HG03460 (cell line): ENCODE data around the gene HNF1B.
A peak's percentile ranks its signal among the peaks of the same experiment; 100 is the strongest.
"Not testable (repeated sequence)": the region's sequence is repeated elsewhere in the genome, so short reads cannot be mapped to it uniquely, and the experiment has no call there.

ENCODE experiments used
- ATAC-seq: cut with Tn5 transposase; IDR thresholded peaks from one replicate; pipeline ENCODE4 v1.9.1; 2021; ENCODE audit not compliant: unreplicated experiment

The HNF1B gene, protein sequence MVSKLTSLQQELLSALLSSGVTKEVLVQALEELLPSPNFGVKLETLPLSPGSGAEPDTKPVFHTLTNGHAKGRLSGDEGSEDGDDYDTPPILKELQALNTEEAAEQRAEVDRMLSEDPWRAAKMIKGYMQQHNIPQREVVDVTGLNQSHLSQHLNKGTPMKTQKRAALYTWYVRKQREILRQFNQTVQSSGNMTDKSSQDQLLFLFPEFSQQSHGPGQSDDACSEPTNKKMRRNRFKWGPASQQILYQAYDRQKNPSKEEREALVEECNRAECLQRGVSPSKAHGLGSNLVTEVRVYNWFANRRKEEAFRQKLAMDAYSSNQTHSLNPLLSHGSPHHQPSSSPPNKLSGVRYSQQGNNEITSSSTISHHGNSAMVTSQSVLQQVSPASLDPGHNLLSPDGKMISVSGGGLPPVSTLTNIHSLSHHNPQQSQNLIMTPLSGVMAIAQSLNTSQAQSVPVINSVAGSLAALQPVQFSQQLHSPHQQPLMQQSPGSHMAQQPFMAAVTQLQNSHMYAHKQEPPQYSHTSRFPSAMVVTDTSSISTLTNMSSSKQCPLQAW

GRCh38 chr17:37744961-37745800 is at the start of gene HNF1B:
Gene HNF1B (minus strand): TSS chr17:37745059. CDS start chr17:37744884, 175 bp downstream.
- ATAC-seq = peak; percentile 39

- no peak for ATAC-seq
These were observed 47.9 kb upstream of the HNF1B start for GRCh38 chr17:37792787-37793186.

DNA sequence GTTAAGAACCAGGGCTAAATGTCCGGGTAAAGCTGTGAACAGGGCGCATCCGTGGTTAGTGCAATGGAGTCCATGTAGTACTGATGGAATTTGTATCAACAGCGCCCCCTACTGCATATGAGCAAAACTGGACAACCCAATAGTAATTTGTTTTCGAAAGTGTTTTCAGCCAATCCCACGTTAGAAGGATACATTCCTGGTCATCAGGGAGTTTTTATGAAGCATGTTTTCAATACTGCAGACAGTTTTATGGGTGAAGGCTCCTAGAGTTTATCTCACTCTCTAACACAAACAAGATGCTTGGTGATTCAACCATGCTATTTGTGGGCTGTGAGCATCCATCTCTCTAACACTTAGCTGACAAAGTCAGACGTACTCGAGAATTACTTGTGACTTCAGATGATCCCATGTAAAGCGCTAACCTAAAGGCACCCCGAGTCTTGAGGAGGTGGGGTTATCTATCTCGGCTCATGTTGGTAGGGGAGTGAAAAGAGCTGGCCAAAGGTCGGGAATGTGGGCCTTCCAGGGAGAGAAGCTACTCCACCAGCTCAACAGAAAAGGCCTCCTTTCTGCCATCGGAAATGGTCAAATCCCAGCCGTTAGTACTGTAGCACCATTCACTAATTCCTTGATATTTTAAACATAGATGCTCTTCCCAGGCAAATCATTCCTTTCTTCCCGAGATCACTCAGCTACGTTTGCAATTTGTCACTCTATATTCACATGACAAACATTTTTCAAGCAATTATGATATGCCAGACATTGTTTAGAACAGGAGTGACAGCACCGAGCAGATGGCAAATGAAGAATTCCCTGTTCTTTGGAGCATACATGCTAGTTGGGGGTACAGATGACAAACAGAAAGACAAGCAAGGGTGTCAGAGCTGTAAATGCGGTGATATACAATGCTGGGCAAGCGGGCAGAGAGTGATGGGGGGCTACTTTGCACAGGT is 46.9 kb upstream of the HNF1B start:
- ATAC-seq = no peak

DNA sequence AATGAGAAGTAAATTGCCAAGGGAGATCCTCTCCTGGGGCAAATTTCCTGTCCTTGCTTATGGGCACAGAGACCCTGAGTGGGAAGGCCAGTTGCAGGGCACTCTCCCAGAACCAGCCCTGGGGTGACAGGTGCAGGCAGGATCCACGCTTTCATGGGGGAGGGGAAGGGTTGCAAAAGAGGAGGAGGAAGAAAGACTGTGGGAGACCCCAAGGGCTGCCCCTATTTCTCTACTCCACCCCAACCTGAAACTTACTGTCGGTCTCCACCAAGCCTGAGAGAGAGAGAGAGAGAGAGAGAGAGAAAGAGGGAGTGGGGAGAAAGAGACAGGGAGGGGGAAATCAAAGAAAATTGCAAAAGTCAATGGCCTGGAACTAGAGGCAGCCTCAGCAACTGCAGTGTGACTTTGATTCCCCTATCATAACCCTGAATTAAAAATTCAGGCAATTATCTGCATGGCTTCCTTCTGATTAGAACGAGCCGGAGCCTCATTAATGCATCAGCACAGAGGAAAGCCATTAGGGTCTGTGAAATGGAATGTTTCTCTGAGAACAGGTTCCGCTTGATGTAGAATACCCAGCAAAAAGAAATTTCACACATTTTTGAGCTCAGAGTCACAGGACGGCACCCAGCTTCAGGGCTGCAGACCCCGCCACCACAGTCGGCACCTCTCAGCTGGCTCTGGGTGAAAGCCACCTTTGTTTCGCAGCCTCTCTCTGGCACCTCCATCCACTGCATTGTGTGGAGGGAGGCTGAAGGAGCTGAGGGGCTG is 45.1 kb upstream of the HNF1B start:
- no peak for ATAC-seq

DNA sequence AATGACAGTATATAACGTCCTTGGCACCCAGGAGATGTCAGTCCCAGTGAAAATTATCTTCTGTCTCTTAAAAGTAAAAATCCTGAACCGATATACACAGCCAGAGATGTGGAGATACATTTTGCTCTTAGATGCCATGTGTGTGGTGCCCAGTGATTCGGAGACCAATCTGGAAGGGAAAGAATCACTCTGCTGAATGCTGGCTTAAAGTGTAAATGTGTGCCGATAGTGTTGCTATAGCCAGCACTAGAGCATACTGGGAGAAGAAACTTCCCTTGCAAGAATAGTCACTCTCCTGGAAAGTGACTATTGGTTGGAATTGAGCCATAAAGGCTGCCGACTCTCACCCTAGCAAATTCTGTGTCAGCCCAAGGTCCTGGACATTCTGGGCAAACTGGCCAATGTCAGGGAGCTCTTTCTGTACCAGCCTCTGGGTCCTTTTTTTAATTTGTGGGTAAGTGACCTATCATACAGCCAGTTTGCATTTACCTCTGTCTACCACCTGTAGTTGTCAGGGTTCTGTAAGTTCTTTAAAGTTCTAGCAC is 44.2 kb upstream of the HNF1B start:
- no peak for ATAC-seq

GRCh38 chr17:37788526-37788925 is 43.7 kb upstream of the HNF1B start:
- no peak for ATAC-seq

- no peak for ATAC-seq
These were observed 42.3 kb upstream of the HNF1B start for GRCh38 chr17:37787055-37787757.

GRCh38 chr17:37786481-37786880 is 41.6 kb upstream of the HNF1B start:
- no peak for ATAC-seq

GRCh38 chr17:37782460-37782859 is 37.6 kb upstream of the HNF1B start:
- not testable (repeated sequence) for ATAC-seq

DNA sequence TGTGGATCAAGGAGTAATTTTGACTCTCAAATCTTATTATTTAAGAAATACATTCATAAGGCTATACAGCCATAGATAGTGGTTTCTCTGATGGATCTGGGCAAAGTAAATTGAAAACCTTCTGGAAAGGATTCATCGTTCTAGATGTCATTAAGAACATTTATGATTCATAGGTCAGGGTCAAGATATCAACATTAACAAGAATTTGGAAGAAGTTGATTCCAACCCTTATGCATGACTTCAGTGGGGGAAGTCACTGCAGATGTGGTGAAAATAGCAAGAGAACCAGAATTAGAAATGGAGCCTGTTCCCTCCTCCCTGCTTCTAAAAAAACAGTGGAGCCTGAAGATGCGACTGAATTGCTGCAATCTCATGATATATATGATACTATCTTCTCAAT is 36.6 kb upstream of the HNF1B start:
- ATAC-seq = no peak

DNA sequence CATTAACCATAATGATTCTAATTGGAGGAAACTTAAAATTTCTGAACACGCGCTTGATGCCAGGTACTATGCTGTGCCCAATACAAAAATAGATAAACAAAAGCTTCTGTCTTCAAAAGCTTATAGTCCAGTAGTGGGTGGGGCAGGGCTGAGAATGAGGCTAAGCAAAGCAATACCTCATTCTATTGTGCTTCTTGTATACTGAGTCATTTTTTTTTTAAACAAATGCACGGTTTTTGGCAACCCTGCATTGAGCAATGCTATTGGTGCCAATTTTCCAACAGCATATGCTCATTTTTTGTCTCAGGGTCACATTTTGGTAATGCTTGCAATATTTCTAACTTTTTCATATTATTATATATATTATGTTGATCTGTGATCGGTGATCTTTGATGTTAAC is 34.7 kb upstream of the HNF1B start:
- ATAC-seq = no peak

DNA sequence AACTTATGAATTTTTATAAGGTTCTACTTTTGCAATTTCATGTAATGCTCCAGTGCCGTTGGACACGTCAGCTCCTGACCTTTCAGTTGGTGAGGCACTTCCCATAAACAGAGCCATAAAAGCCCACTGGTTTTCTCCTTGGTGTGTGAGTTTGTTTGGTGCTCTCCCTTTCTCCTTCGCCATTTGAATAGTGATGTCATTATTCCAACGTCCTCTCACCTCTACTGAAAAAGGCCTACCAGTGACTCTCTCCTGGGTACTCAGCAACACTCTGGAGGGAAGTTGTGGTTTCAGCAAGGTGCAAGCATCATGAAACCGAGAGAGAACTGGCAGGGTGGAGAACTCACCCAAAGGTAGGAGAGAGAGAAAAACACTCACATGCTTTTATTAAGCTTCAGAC is 29.6 kb upstream of the HNF1B start:
- ATAC-seq = peak; percentile 78

DNA sequence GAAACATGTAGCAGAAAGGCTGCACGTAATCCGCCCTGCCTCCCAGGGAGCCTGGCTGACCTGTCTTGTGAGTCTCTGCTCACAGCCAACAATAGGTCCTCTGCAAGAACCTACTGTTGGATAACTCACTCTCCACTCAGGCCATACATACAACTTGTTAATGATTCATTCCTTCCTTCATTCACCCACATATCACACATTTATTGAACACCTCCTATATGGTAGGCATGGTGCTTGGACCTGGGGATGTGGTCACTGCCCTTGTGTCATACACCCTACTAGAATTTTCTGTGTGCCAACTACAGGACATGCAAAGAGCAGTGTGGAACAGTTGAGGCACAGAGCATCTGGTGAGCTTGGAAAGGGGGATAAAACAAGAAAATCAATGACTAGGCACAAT is 28.1 kb upstream of the HNF1B start:
- no peak for ATAC-seq

- ATAC-seq = no peak
These were observed 26.0 kb upstream of the HNF1B start for GRCh38 chr17:37770631-37771518.

GRCh38 chr17:37769050-37769449 is 24.2 kb upstream of the HNF1B start:
- ATAC-seq = no peak

GRCh38 chr17:37768438-37768837 is 23.6 kb upstream of the HNF1B start:
- ATAC-seq = no peak

DNA sequence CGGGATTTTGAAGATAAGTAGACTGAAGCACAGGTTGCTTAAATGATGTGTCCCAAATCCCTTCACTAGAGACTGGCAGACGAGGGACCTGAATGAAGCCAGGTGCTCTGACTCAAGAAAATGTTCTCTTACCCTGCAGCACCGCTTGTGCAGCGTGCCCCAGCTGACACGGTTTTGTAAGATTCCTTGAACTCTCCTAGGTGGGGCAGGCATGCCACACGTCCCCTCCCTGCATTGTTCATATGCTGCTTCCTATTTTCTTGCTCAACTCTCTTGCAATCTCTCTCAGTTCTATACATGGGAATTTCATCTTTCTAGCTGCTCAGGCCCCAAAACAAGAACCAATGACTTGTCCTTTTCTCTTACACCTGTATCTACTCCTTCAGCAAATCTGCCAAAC is 22.1 kb upstream of the HNF1B start:
- ATAC-seq = no peak

GRCh38 chr17:37764383-37764782 is 19.5 kb upstream of the HNF1B start:
- ATAC-seq = no peak
